SHP77 treated with DMSO at 0.1 percent for 48 hours (cell line): ENCODE data around the gene AP3S1.
"Not testable (repeated sequence)": the region's sequence is repeated elsewhere in the genome, so short reads cannot be mapped to it uniquely, and the experiment has no call there.

ENCODE experiments used
- DNase-seq: peaks from one replicate; lab custom pipeline; 2025; lab: John Stamatoyannopoulos, UW

The AP3S1 gene

DNA sequence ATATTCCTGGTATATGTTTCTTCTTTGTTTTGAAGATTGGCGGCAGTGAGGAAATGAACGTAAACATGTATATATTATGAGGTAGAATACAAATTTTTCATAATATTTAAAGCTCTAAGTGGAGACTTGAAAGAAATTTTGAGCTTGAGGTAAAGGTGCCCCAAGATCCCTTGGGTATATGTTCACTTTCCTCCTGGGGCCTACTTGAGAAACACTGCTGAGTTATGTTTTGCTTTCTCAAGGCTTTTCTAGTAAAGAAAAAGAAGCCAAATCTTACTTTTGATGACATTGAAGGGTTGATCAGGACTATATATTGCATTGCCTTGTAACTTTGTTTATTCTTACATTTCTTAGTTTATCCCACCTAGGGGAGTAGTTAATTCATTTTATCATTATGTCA is 30.7 kb downstream of the AP3S1 start:
- DNase-seq: no peak

DNA sequence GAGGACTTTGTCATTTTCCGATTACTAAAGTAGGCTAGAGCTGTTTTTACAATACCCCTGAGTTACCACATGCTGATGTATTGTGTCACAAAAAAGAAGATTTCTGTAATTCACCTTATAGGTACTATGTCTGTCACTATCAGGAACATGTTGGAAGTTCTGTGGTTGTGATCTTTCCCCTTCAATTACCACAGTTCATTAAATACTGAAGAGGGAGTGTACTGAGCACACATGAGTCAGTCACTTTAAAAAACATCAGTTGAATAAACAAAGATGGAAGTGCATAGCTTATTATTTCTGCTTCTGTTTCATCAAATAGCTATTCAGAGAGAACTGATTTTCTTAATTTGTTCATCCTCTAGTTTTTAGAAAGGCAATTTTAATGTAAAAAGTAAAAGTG is 31.7 kb downstream of the AP3S1 start:
- no peak for DNase-seq

GRCh38 chr5:115875447-115875846 is 33.7 kb downstream of the AP3S1 start:
- no peak for DNase-seq

- DNase-seq: not testable (repeated sequence)
Observed at GRCh38 chr5:115877342-115877741, 35.6 kb downstream of the AP3S1 start.

GRCh38 chr5:115882434-115882833 is 40.7 kb downstream of the AP3S1 start:
- DNase-seq: not testable (repeated sequence)

- DNase-seq: no peak
Observed at GRCh38 chr5:115884704-115885103, 43.0 kb downstream of the AP3S1 start.

DNA sequence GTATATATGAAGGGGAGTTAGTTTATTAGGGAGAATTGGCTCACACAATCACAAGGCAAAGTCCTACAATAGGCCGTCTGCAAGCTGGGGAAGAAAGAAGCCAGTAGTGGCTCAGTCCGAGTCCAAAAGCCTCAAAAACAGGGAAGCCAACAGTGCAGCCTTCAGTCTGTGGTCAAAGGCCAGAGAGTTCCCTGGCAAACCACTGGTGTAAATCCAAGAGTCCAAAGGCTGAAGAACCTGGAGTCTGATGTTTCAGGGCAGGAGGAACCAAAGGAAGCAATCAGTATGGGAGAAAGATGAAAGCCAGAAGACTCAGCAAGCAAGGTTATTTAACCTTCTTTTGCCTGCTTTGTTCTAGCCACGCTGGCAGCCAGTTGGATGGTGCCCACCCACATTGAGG is 43.5 kb downstream of the AP3S1 start:
- not testable (repeated sequence) for DNase-seq

- DNase-seq: no peak
Observed at GRCh38 chr5:115888027-115888426, 46.3 kb downstream of the AP3S1 start.

- no peak for DNase-seq
Observed at GRCh38 chr5:115892021-115892420, 50.3 kb downstream of the AP3S1 start.

DNA sequence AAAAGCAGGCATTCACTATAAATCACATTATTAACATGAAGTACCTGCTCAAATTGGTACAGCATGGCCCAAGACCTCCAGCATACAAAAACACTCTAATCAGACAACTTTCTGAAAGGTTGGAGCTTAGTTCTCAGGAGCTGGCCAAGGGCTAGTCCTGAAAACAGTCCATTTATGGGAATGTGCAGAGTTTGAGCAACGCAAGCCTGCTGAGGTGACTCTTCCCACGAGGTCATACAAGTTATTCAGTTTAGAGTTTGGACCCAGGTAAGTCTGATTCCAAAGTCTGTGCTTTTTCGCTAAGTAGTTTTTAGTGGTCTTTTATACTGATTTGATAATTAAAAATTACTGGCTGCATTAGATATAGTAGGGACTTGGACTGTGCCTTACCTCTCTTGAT is 52.6 kb downstream of the AP3S1 start:
- DNase-seq: no peak

- DNase-seq: no peak
Observed at GRCh38 chr5:115895821-115896220, 54.1 kb downstream of the AP3S1 start.

- DNase-seq: no peak
Observed at GRCh38 chr5:115898656-115899055, 56.9 kb downstream of the AP3S1 start.

DNA sequence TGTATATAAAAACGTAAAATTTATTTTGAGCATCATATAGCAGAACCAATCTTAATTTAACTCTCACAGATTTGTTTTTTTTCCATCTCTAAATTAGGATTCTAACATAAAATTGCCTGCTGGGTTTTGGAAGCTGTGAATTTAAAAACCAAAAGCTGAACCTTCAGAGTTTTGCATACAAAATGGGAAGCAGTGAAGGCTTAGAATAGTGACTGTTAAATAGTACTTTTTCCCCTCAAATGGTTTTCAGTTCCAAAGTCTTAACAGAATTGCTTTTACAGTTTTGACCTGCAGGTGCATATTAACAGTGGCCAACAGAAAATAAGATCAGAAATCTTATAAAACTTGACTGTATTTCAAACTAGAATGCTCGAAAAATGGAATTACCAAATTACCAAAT is 65.4 kb downstream of the AP3S1 start:
- DNase-seq: no peak

DNA sequence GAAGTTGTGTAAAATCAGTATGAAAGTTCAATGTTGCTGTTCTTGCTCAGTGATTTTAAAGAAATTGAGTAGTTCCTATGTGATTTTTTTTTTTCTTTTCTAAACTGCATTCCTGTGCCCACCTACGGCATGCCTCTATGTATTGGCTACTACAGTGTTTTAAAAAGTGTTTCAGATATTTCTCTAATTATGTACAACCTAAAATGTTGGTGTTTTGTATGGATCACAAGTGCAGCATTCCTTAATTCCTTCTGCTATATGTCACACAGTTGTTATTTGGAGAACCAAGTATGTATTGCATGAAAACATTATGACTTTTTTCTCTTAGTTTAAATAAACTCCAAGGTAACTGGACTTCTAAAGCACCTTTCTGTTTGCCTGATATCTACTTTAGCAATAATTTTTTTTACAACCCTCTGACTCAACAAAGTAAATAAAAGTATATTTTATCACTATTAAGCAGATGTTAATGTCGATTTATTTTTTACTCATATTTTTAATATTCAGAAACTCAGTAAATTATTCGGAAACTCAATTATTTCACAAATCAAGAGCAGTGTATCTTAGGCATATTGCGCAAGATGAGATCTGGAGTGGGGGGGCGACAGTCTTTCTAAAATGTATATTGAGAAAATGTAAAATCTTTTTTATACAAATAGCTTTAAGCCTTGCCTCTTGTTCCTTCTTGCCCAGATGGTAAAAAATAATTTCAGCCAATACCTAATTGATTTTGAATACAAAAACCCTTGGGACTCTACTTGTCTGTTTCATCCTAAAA is 72.1 kb downstream of the AP3S1 start:
- not testable (repeated sequence) for DNase-seq

DNA sequence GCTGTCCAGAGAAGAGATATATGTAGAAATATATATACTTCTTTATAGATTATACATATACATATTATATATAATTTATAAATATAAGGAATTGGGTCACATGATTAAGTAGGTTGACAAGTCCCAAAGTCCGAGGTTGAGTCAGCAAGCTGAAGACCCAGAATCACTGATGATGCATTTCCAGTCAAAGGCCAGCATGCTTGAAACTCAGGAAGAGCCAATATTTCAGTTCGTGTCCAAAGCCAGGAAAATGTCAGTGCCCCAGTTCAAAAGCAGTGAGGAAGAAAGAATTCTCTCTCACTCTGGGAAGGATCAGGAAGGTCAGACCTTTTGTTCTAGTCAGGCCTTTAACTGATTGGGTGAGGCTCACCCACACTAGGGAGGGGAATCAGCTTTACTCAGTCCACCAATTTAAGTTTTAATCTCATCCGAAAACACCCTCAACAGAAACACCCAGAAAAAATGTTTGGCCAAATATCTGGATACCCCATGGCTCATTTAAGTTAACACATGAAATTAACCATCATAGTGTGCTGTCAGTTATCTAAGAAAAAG is 78.5 kb downstream of the AP3S1 start:
- no peak for DNase-seq

- not testable (repeated sequence) for DNase-seq
Observed at GRCh38 chr5:115928578-115929407, 87.1 kb downstream of the AP3S1 start.

- not testable (repeated sequence) for DNase-seq
Observed at GRCh38 chr5:115930171-115930570, 88.4 kb downstream of the AP3S1 start.

GRCh38 chr5:115930630-115931337 is 89.0 kb downstream of the AP3S1 start:
- DNase-seq: no peak

DNA sequence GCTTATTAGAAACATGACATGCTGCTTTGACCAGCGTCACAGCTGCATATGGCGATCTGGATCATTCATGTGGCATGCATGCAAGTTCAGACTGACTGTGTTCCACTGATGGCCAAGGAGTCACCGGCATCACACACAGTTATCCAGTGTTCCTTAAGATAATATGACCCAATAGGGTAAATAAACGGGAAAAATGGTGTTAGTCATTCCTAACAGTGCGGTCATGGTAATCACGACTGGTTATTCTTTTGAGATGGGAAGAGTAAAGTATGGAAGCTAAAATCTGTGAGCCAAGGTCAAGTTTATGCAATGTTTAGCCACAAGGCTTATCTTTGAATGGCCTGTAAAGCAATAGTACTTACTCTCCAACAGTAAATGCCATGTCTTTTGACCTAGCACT is 91.3 kb downstream of the AP3S1 start:
- DNase-seq: no peak

GRCh38 chr5:115934388-115934974 is 92.7 kb downstream of the AP3S1 start:
- DNase-seq: no peak

GRCh38 chr5:115936031-115936430 is 94.3 kb downstream of the AP3S1 start:
- DNase-seq: no peak

GRCh38 chr5:115939059-115939458 is 97.3 kb downstream of the AP3S1 start:
- DNase-seq: no peak
